Upper lobe of left lung (tissue), 4 donors: ENCODE data around the gene ELOVL3.

Experiments
- CTCF ChIP-seq, 6 experiments: fragments of 450-650 bp in 4 of 6; fragments of 200-600 bp in 2 of 6; sonication (generic) in 2 of 6; IDR thresholded peaks; one replicate each; pipeline ENCODE4 v1.5.1; 2016 to 2019; ENCODE audit warnings: antibody characterized with exemption in 6 of 6
- POLR2A ChIP-seq, 4 donors: fragments of 450-650 bp; IDR thresholded peaks; one replicate each; pipeline ENCODE4 v1.5.1; 2016 to 2017; ENCODE audit warnings: antibody characterized with exemption in 4 of 4, mild to moderate bottlenecking in 2 of 4

DNA sequence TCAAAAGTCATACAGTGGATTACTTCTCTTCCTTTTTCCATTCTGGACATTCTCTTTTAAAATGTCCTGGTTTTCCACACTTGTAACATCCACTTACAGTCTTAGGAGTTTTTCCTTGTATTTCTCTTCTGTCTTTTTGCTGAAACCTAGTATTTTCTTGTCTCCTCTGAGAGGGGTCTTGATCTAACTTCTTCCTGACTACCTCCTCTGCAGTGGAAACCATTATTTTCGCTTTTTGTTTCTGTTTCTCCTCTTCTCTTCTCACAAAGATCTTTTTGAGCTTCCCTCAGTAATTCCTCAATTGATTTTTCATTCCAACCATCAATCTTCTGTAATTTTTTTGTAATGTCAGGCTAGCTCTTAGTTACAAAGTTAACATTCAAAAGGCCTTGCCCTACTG, 23.7 kb upstream of the ELOVL3 start:
- no peak for TF ChIP-seq CTCF (IDR thresholded peaks at IDR 0.05)
- no peak for TF ChIP-seq POLR2A (IDR thresholded peaks at IDR 0.05)
